H1 (cell line): Measurements from ENCODE around the gene ADPGK. TPM values are rescaled to one million over a fixed set of nuclear protein-coding genes. Genes with fewer than 3 reads are reported as not detected.

ENCODE experiments used
- CTCF ChIA-PET: fragments of 300-600 bp; sonication (Branson Sonifier 250); formaldehyde crosslinking; loops from one replicate; lab custom pipeline; 2021; ENCODE audit not compliant: partially characterized antibody; lab: Charles Lee
- POLR2A ChIA-PET: fragments of 300-600 bp; sonication (Branson Sonifier 250); formaldehyde crosslinking; loops from one replicate; lab custom pipeline; 2021; ENCODE audit warnings: inconsistent platforms; ENCODE audit not compliant: partially characterized antibody; lab: Charles Lee
- DNase-seq, 2 experiments: peaks; one replicate each; pipeline versions ENCODE4 v3.0.0 to v3.0.0-alpha.2; 2010 to 2022; ENCODE audit warnings: low spot score in 2 of 2, low read depth in 1 of 2, mixed read lengths in 1 of 2
- FAIRE-seq: peaks from 2 replicates; lab custom pipeline; 2011; peaks lifted over from hg19 to GRCh38; lab: Jason Lieb, UNC
- H2AFZ ChIP-seq: 2 replicates; pipeline ENCODE4 v1.8.1; 2012; ENCODE audit warnings: low read length, inconsistent platforms
- H2AK5ac ChIP-seq: 2 replicates; pipeline ENCODE4 v1.6.1; 2013; ENCODE audit warnings: low read depth, low read length
- H2BK120ac ChIP-seq: replicated peaks from 2 replicates; pipeline ENCODE3; 2013; ENCODE audit warnings: low read depth, low read length, inconsistent platforms
- H2BK12ac ChIP-seq: 2 replicates; pipeline ENCODE4 v1.6.1; 2013; ENCODE audit warnings: low read depth, low read length
- H2BK15ac ChIP-seq: 2 replicates; pipeline ENCODE4 v1.6.1; 2013; ENCODE audit warnings: low read length
- H2BK20ac ChIP-seq: 2 replicates; pipeline ENCODE4 v1.6.1; 2013; ENCODE audit warnings: low read length
- H2BK5ac ChIP-seq: 2 replicates; pipeline ENCODE4 v1.6.1; 2013; ENCODE audit warnings: low read depth, low read length
- H3K14ac ChIP-seq: 2 replicates; pipeline ENCODE4 v1.6.1; 2013; ENCODE audit warnings: inconsistent platforms; ENCODE audit not compliant: insufficient read length
- H3K18ac ChIP-seq: 2 replicates; pipeline ENCODE4 v1.6.1; 2013; ENCODE audit warnings: low read length; ENCODE audit errors: extremely low read depth
- H3K23ac ChIP-seq: 2 replicates; pipeline ENCODE4 v1.6.1; 2013; ENCODE audit warnings: inconsistent platforms; ENCODE audit not compliant: insufficient read length
- H3K23me2 ChIP-seq: 2 replicates; pipeline ENCODE4 v1.6.1; 2013; ENCODE audit warnings: low read depth, low read length
- H3K27ac ChIP-seq: 2 replicates; pipeline ENCODE4 v1.6.1; 2011; ENCODE audit warnings: low read depth, low read length, inconsistent platforms
- H3K27me3 ChIP-seq, 4 experiments: replicated peaks in 1 of 4; 1 replicate in 1 of 4; 2 replicates in 3 of 4; pipeline versions ENCODE4 v1.6.1 to v1.8.1; 2011 to 2013; ENCODE audit warnings: low read length in 3 of 4, mild to moderate bottlenecking in 3 of 4, inconsistent platforms in 2 of 4, mixed read lengths in 2 of 4, moderate library complexity in 1 of 4; ENCODE audit not compliant: control insufficient read depth in 3 of 4, insufficient read depth in 3 of 4; ENCODE audit errors: extremely low read depth in 1 of 4
- H3K36me3 ChIP-seq, 4 experiments: 2 replicates each; pipeline versions ENCODE4 v1.6.1 to v1.8.1; 2011 to 2013; ENCODE audit warnings: mild to moderate bottlenecking in 4 of 4, low read length in 3 of 4, moderate library complexity in 2 of 4, control low read depth in 1 of 4, inconsistent platforms in 1 of 4; ENCODE audit not compliant: insufficient read depth in 4 of 4, control insufficient read depth in 2 of 4
- H3K4ac ChIP-seq: replicated peaks from 2 replicates; pipeline ENCODE3; 2013; ENCODE audit warnings: low read length, low read depth, mixed read lengths, inconsistent platforms; ENCODE audit not compliant: insufficient read length
- H3K4me1 ChIP-seq, 4 experiments: replicated peaks in 1 of 4; 1 replicate in 1 of 4; 2 replicates in 3 of 4; pipeline versions ENCODE4 v1.6.1 to v1.8.1; 2011 to 2013; ENCODE audit warnings: low read length in 3 of 4, inconsistent platforms in 2 of 4, mixed read lengths in 1 of 4; ENCODE audit not compliant: insufficient read depth in 4 of 4, control insufficient read depth in 3 of 4
- H3K4me2 ChIP-seq, 2 experiments: 2 replicates each; pipeline versions ENCODE4 v1.6.1 to v1.8.1; 2011 to 2013; ENCODE audit warnings: low read depth in 2 of 2, low read length in 2 of 2, control low read depth in 1 of 2, inconsistent platforms in 1 of 2, mild to moderate bottlenecking in 1 of 2; ENCODE audit not compliant: insufficient read depth in 1 of 2
- H3K4me3 ChIP-seq, 4 experiments: fragments of 200-600, 300-600 bp in 1 of 4; sonication (generic), shearing (Covaris generic), sonication (Bioruptor Twin) in 1 of 4; 2 replicates each; pipeline versions ENCODE4 v1.5.1 to v1.8.1; 2011 to 2016; ENCODE audit warnings: low read length in 4 of 4, low read depth in 3 of 4, control low read depth in 2 of 4, inconsistent platforms in 2 of 4, mild to moderate bottlenecking in 2 of 4, mixed read lengths in 1 of 4, moderate library complexity in 1 of 4; ENCODE audit not compliant: insufficient read depth in 2 of 4; ENCODE audit errors: extremely low read depth in 1 of 4
- H3K56ac ChIP-seq: replicated peaks from 2 replicates; pipeline ENCODE3; 2013; ENCODE audit warnings: low read depth, mild to moderate bottlenecking, mixed read lengths, low read length, inconsistent platforms; ENCODE audit not compliant: insufficient read length
- H3K79me1 ChIP-seq: 2 replicates; pipeline ENCODE4 v1.6.1; 2013; ENCODE audit warnings: low read depth, low read length, control low read depth
- H3K79me2 ChIP-seq, 2 experiments: 2 replicates each; pipeline versions ENCODE4 v1.6.1 to v1.8.1; 2012 to 2013; ENCODE audit warnings: low read length in 2 of 2, mild to moderate bottlenecking in 2 of 2, inconsistent platforms in 1 of 2; ENCODE audit not compliant: insufficient read depth in 2 of 2, control insufficient read depth in 1 of 2
- H3K9ac ChIP-seq, 4 experiments: replicated peaks in 1 of 4; 1 replicate in 1 of 4; 2 replicates in 3 of 4; pipeline versions ENCODE4 v1.6.1 to v1.8.1; 2011 to 2013; ENCODE audit warnings: low read depth in 3 of 4, low read length in 3 of 4, control low read depth in 2 of 4, mild to moderate bottlenecking in 2 of 4, moderate library complexity in 2 of 4, inconsistent platforms in 1 of 4; ENCODE audit errors: extremely low read depth in 1 of 4
- H3K9me3 ChIP-seq, 2 experiments: 2 replicates each; pipeline versions ENCODE4 v1.6.1 to v1.8.1; 2012 to 2013; ENCODE audit warnings: mild to moderate bottlenecking in 2 of 2, moderate library complexity in 2 of 2, control low read depth in 1 of 2, inconsistent platforms in 1 of 2, low read depth in 1 of 2, low read length in 1 of 2, mixed read lengths in 1 of 2; ENCODE audit not compliant: insufficient read depth in 2 of 2
- H4K20me1 ChIP-seq, 2 experiments: replicated peaks in 1 of 2; 2 replicates each; pipeline versions ENCODE3 to v1.8.1; 2011 to 2013; ENCODE audit warnings: inconsistent platforms in 2 of 2, low read length in 2 of 2, mild to moderate bottlenecking in 1 of 2; ENCODE audit not compliant: insufficient read depth in 2 of 2, control insufficient read depth in 1 of 2
- H4K5ac ChIP-seq: 2 replicates; pipeline ENCODE4 v1.6.1; 2013; ENCODE audit warnings: low read length, low read depth, mixed read lengths, inconsistent platforms; ENCODE audit not compliant: insufficient read length
- H4K8ac ChIP-seq: 2 replicates; pipeline ENCODE4 v1.8.0; 2013; ENCODE audit warnings: mild to moderate bottlenecking, moderate library complexity, low read length, inconsistent platforms; ENCODE audit not compliant: insufficient read depth; ENCODE audit errors: extremely low read depth
- H4K91ac ChIP-seq: replicated peaks from 2 replicates; pipeline ENCODE3; 2013; ENCODE audit warnings: low read length, mixed read lengths, inconsistent platforms; ENCODE audit not compliant: insufficient read length
- BACH1 ChIP-seq: IDR thresholded peaks from 2 replicates; pipeline ENCODE4 v1.6.1; 2012; ENCODE audit warnings: low read length, improper control_type of control experiment
- BCL11A ChIP-seq, 2 experiments: IDR thresholded peaks; one replicate each; pipeline ENCODE4 v1.6.1; 2011; ENCODE audit warnings: low read depth in 2 of 2, low read length in 2 of 2, mild to moderate bottlenecking in 2 of 2
- GTF2F1 ChIP-seq: IDR thresholded peaks from 2 replicates; pipeline ENCODE4 v1.6.1; 2012; ENCODE audit warnings: low read depth, low read length, improper control_type of control experiment, borderline replicate concordance
- MAX ChIP-seq: IDR thresholded peaks from 2 replicates; pipeline ENCODE4 v1.6.1; 2012; ENCODE audit warnings: inconsistent platforms
- SUZ12 ChIP-seq: fragments of 200-600 bp; sonication (generic); IDR thresholded peaks from 2 replicates; pipeline ENCODE4 v1.6.1; 2012; ENCODE audit warnings: mild to moderate bottlenecking, inconsistent platforms, low read length, moderate library complexity, mixed read lengths
- TBP ChIP-seq: IDR thresholded peaks from 2 replicates; pipeline ENCODE4 v1.6.1; 2011; ENCODE audit warnings: low read depth, low read length, improper control_type of control experiment
- TCF12 ChIP-seq: IDR thresholded peaks from 2 replicates; pipeline ENCODE4 v1.6.1; 2011; ENCODE audit warnings: low read depth, mild to moderate bottlenecking, low read length
- polyA plus RNA-seq, 7 experiments: library from polyadenylated mRNA; depleted of rRNA in 3 of 7; stranded (reverse) in 5 of 7; unstranded in 2 of 7; fragments of >200 nt in 5 of 7; fragments of 200-250 nt in 2 of 7; gene quantifications; 1 replicate in 5 of 7; 2 replicates in 1 of 7; 4 replicates in 1 of 7; pipeline versions ENCODE4 v1.2.1 to v1.2.3, GENCODE V29; 2011 to 2013; ENCODE audit warnings: missing spikeins in 2 of 7, mixed read lengths in 2 of 7
- total RNA-seq: library from RNA; stranded (reverse); fragmentation: NEBNext Ultra II Directional; extraction: Animal tissue kit (Norgen Biotek cat#: 25700); gene quantifications from 2 replicates; pipeline ENCODE4 v1.2.1, GENCODE V29; 2021

ADPGK gene
- total and polyA plus RNA-seq, 2 of the 8 experiments (the other 6 are each of a cell fraction or from before 2014, with no cell fraction given) = 32.2 to 38.2 TPM

GRCh38 chr15:72732086-72732485 lies 51.5 kb downstream of the ADPGK start:
- Histone ChIP-seq H2AFZ (no peak overlapping the region), H3K4ac (no peak overlapping the region), H3K18ac (no peak overlapping the region), H3K23me2 (no peaks in the 10 kb centered on the region), H3K79me1 (no peaks in the 10 kb centered on the region), H2BK20ac (no peak overlapping the region), H4K5ac (no peak overlapping the region), H3K9ac (no peak overlapping the region), H3K4me3 (no peak overlapping the region), H3K27me3 (no peaks in the 10 kb centered on the region), H2BK12ac (no peak overlapping the region), H3K56ac (no peak overlapping the region), H3K36me3 (peaks cover 5 to 19% (median 18%) of the 10 kb centered on the region in 4 experiments), H3K14ac (no peak overlapping the region), H3K27ac (no peak overlapping the region), H2BK120ac (no peak overlapping the region), H4K8ac (no peak overlapping the region), H3K9me3 (no peaks in the 10 kb centered on the region), H2BK5ac (no peak overlapping the region), H3K23ac (no peak overlapping the region), H3K79me2 (no peaks in the 10 kb centered on the region), H2AK5ac (no peak overlapping the region), H3K4me1 (peaks cover 0 to 4% (median 0%) of the 10 kb centered on the region in 4 experiments; a peak in 2 of 7 replicates), H2BK15ac (no peak overlapping the region), H4K20me1 (no peaks in the 10 kb centered on the region), H4K91ac (no peak overlapping the region), H3K4me2 (no peak overlapping the region)
- POLR2A ChIA-PET = no interaction called here
- CTCF ChIA-PET = interaction anchor here (0.6 to 1.8 kb wide), 4 partner anchors 10 to 61 kb away, joined by 3 to 8 read pairs (median 4); no protein-coding TSS in a partner anchor
- no peak for DNase-seq
- TF ChIP-seq GTF2F1 (no peak), MAX (no peak), TCF12 (no peak), SUZ12 (no peak), BACH1 (no peak), BCL11A (IDR thresholded peaks at IDR 0.05; ENCODE audit: low read depth in 2 of 2, low read length in 2 of 2) (no peak), TBP (no peak)
- no peak for FAIRE-seq
